Measurements from ENCODE around the gene IL22RA2. TPM values are rescaled to one million over a fixed set of nuclear protein-coding genes. Genes with fewer than 3 reads are reported as not detected.

The IL22RA2 gene
- total RNA-seq, 1 experiment from 2014 or later, result not detected

GRCh38 chr6:137217801-137218472 is 44.5 kb upstream of the IL22RA2 start (continued):
- TF ChIP-seq E2F4 (CRISPR knock-in tag; IDR thresholded peaks at IDR 0.05; ENCODE audit: borderline replicate concordance, low read depth) (no peak), ZNF532 (CRISPR knock-in tag; IDR thresholded peaks at IDR 0.05; ENCODE audit: borderline replicate concordance) (no peak), JAZF1 (CRISPR knock-in tag; IDR thresholded peaks at IDR 0.05) (no peak), ZNF396 (CRISPR knock-in tag; IDR thresholded peaks at IDR 0.05; ENCODE audit: borderline replicate concordance) (no peak), RELA (CRISPR knock-in tag; IDR thresholded peaks at IDR 0.05; ENCODE audit: borderline replicate concordance) (no peak), E2F5 (CRISPR knock-in tag; IDR thresholded peaks at IDR 0.05) (no peak), RORB (CRISPR knock-in tag; IDR thresholded peaks at IDR 0.05) (no peak), CTCF (IDR thresholded peaks at IDR 0.05) (no peak), CREB1 (CRISPR knock-in tag; IDR thresholded peaks at IDR 0.05) (no peak), GRHL2 (CRISPR knock-in tag; IDR thresholded peaks at IDR 0.05; ENCODE audit: insufficient replicate concordance, severe bottlenecking) (no peak), ATF6 (CRISPR knock-in tag; IDR thresholded peaks at IDR 0.05) (no peak), JUN (CRISPR knock-in tag; IDR thresholded peaks at IDR 0.05) (no peak), CREM (CRISPR knock-in tag; IDR thresholded peaks at IDR 0.05) (no peak)

GRCh38 chr6:137216875-137217553 is 43.6 kb upstream of the IL22RA2 start:
- Mint-ChIP-seq H3K4me1 (peaks cover 41% of the 10 kb centered on the region), H3K27me3 (ENCODE audit: low read depth) (no peaks in the 10 kb centered on the region)
- ATAC-seq, result no peak
- no peak for TF ChIP-seq ATF1 (CRISPR knock-in tag; IDR thresholded peaks at IDR 0.05)
- TF ChIP-seq MLX (CRISPR knock-in tag; IDR thresholded peaks at IDR 0.05), result no peak
- TF ChIP-seq OVOL2 (CRISPR knock-in tag; IDR thresholded peaks at IDR 0.05; ENCODE audit: borderline replicate concordance), result no peak
- no peak for TF ChIP-seq TP53 (CRISPR knock-in tag; IDR thresholded peaks at IDR 0.05)
- TF ChIP-seq MYBL2 (CRISPR knock-in tag; IDR thresholded peaks at IDR 0.05), result no peak
- no peak for TF ChIP-seq ZNF219 (CRISPR knock-in tag; IDR thresholded peaks at IDR 0.05; ENCODE audit: borderline replicate concordance)
- TF ChIP-seq SP1 (CRISPR knock-in tag; conservative IDR thresholded peaks at IDR 0.05), result no peak
- no peak for TF ChIP-seq ZNF416 (CRISPR knock-in tag; IDR thresholded peaks at IDR 0.05)
- no peak for TF ChIP-seq HMGA2 (CRISPR knock-in tag; IDR thresholded peaks at IDR 0.05)
- no peak for TF ChIP-seq CREM (CRISPR knock-in tag; IDR thresholded peaks at IDR 0.05)
- TF ChIP-seq NFATC4 (CRISPR knock-in tag; IDR thresholded peaks at IDR 0.05), result no peak

More at GRCh38 chr6:137216875-137217553, 43.6 kb upstream of the IL22RA2 start:
- no peak for DNase-seq (ENCODE audit: low spot score)
- Mint-ChIP-seq H3K36me3 (peaks cover 10% of the 10 kb centered on the region), H3K27ac (no peak overlapping the region), H3K9me3 (peaks cover 4% of the 10 kb centered on the region), H3K4me3 (no peak overlapping the region)
- CTCF ChIA-PET, result interaction anchor here (1.2 kb wide), 1 partner anchor 134 kb away, joined by 3 read pairs; no protein-coding TSS in a partner anchor
- POLR2A ChIA-PET, result no interaction called here

Data from WTC11 (cell line).